ENCODE measurements around the gene TUBGCP4.
"Not testable (repeated sequence)": the region's sequence is repeated elsewhere in the genome, so short reads cannot be mapped to it uniquely, and the experiment has no call there.

Gene TUBGCP4

GRCh38 chr15:43370975-43371974, at the start of gene TUBGCP4, which contains the start of gene ZSCAN29:
Gene TUBGCP4, plus strand, starts transcription at chr15:43371101. Its CDS starts 254 bp downstream, at chr15:43371355.
Gene ZSCAN29, minus strand, starts transcription at chr15:43371043. Its CDS starts 1,130 bp downstream, at chr15:43369913.
- peak; percentile 78 for DNase-seq

DNA sequence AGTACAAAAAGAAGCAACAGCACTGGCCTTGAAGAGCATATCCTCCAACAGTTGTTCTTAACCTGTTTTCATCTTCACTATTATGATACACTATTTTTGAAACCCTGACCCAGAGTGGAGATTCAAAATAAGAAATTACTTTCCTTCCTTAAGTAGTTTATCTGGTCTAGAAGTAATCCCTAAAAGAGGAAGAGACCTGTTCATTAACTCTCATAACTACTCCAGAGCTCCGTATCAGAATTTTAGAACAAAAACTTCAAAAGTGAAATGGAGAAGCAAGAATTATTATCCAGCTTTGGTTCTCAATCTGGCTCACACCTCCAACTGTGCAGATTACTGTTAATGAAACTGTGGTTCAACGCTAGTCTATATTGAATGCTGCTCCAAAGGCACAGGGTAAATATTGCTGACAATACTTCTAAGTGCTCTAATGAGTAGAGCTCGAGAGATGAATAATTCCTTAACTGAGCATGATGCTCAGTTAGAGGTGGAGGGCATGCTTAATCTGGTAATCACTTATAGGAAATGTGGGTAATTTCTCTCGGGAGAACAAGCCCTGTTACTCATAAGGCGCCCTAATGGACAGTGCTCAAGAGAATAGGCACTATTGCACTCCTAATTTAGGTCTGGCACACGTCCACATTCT, 45.7 kb upstream of the TUBGCP4 start:
- DNase-seq = no peak

DNA sequence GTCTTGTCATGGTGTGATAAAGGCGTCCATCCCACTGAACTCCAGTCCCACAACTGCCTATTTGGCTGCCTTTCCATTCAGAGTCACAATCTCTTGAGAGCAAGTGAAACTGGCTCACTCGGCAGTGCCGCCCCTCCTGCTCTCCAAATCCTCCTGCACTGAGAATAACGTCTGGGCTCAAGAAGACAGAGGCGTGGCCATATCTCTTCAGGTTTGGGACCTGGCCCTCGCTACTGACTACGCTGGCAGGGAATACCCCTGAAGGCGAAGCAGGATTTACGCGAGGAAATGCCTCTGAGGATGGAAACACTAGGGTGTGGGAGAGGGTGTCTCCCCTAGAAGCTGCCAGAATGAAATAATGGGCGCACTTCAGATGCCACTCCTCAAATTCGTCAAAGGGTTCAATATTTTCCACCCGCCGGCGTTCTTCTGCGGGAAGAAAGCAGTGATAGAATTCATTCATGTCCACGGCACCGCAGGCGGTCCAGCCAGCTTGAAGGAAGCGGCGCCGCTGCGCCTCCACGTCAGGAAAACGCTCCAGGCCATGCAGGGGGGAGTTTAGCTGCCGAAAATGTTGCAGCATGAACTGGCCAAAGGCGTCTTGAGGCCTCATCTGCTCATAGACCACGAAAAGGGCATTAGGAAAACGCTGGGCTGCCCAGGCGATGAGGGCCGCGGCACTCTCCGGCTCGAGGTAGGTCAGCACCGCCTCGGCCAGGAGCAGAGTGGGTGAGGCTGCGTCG, 41.5 kb upstream of the TUBGCP4 start:
- DNase-seq = peak; percentile 23

- peak; percentile 93 for DNase-seq
Measured at GRCh38 chr15:43329960-43330779, 40.7 kb upstream of the TUBGCP4 start, which contains the start of gene LCMT2. Gene LCMT2, minus strand, starts transcription at chr15:43330573. Its CDS starts 84 bp downstream, at chr15:43330489.

GRCh38 chr15:43330780-43331087, 40.2 kb upstream of the TUBGCP4 start:
- DNase-seq = no peak

GRCh38 chr15:43346305-43346704, 24.6 kb upstream of the TUBGCP4 start:
- no peak for DNase-seq

DNA sequence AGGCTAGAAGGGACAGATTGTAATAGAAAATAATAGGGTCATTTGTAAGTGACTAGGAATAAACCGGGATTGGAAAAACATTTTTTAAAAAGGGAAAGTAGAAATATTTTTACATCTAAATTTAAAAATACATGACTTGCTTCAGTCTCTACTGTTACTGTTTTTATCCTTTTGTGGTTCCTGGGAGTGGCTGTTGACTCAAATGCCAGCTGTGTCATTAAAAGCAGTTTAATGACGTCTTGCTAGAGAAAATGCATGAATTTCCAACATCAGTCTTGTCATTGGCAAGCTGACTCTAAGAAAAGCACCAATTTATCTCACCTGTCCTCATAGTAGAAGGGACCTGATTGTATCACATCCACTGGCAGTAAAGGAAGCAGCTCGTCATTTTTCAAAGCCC, 23.8 kb upstream of the TUBGCP4 start:
- DNase-seq = no peak

GRCh38 chr15:43352693-43353382, 18.1 kb upstream of the TUBGCP4 start:
- no peak for DNase-seq

DNA sequence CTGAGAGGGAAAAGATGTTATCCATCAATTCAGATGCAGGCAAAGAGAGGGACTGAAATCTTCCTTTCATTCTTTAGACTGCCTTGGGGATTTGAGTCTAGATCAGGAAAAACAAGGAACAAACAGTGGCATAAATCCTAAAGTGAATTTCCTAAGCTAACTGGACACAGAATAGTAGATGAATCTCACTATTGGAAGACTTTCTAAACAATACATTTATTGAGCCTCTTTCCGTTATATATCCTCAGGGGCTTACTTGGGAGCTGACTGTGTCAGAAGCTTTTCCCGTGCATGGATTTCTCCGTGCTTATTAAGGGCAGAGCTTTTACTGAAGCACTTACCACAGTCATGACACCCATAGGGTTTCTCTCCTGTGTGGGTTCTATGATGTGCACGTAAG, 10.1 kb upstream of the TUBGCP4 start:
- no peak for DNase-seq

GRCh38 chr15:43361313-43361903, 9.5 kb upstream of the TUBGCP4 start:
- DNase-seq = no peak

DNA sequence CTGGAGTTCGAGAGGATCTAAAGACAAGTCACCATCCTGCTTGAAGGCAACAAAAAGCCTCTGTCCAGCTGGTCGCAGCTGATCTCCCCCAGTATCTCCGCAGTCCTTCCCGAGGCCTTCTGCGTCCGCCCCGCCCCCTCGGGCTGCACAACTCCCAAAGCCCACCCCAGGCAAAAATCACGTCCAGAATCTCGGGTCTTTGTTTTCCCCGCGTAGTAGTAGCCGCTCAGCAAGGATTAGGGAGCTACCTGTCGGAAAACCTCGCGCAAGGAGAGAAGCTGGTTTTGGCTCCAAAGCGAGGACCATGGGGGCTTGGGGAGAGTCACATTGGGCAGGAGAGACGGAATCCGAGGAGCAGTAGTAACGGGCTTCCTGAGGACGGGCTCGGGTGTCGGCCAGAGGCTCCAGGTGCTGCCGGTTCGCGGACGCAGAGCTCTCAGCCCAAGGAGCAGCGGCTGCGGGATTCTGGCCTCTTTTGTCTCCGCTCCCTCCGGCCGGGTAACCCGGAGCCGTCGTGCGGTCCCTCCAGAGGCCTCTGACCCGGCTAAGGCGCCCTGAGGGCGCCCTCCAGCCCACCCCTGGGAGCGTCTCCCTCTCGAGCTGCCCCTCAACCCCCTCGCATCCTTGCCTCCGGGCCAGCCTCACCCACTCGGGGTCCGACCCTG, 459 bp upstream of the TUBGCP4 start:
- peak; percentile 4 for DNase-seq

DNA sequence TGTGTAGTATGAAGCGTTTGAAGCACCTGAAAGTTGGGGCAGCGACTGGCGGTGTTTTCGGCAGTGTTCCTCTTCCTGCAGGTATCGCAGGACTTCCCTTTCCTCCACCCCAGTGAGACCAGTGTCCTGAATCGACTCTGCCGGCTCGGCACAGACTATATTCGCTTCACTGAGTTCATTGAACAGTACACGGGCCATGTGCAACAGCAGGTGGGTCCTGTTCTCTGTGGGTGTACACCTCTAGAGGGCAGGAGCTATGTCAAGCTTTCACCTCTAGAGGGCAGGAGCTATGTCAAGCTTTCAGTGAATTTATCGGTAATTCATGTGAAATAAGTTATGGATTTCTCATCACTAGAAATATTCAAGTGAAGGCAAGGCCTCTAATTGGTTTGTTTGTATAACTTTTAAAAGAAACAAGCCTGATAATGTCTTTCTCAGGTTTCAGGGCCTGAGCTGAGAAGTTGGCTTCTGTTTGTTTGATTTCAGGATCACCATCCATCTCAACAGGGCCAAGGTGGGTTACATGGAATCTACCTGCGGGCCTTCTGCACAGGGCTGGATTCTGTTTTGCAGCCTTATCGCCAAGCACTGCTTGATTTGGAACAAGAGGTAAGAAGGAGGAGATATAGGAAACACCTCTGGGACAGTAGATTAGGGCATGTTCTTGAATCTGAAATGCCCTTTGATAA, 5.3 kb downstream of the TUBGCP4 start:
- peak; percentile 38 for DNase-seq

- no peak for DNase-seq
Measured at GRCh38 chr15:43378601-43379000, 7.7 kb downstream of the TUBGCP4 start.

DNA sequence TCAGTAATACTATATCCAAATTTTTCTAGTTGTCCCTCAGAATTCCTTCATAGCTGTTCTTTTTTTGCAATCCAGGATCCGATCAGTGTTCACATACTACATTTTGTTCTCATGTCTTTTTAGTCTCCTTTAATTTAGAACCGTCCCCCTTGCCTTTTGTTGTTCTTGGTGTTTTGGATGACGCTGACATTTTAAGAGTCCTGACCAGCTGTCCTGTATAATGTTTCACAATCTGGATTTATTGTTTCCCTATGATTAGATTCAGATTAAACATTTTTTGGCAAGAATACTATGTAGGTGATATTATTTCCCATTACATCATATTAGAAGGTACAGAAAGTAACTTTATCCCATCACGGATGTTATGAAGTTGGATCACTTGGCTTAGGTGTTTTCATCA, 11.4 kb downstream of the TUBGCP4 start:
- no peak for DNase-seq

- no peak for DNase-seq
Measured at GRCh38 chr15:43383070-43383469, 12.2 kb downstream of the TUBGCP4 start.

- no peak for DNase-seq
Measured at GRCh38 chr15:43390723-43391122, 19.8 kb downstream of the TUBGCP4 start.

- DNase-seq = not testable (repeated sequence)
Measured at GRCh38 chr15:43393592-43393991, 22.7 kb downstream of the TUBGCP4 start.

GRCh38 chr15:43402255-43402654, 31.4 kb downstream of the TUBGCP4 start:
- no peak for DNase-seq

GRCh38 chr15:43403616-43404015, 32.7 kb downstream of the TUBGCP4 start:
- DNase-seq = no peak

- no peak for DNase-seq
Measured at GRCh38 chr15:43404130-43404529, 33.2 kb downstream of the TUBGCP4 start.
